ENCODE results near the gene ARHGEF19. TPM values are rescaled to one million over a fixed set of nuclear protein-coding genes. Genes with fewer than 3 reads are reported as not detected.
A peak's percentile ranks its signal among the peaks of the same experiment; 100 is the strongest.
"Not testable (repeated sequence)": the region's sequence is repeated elsewhere in the genome, so short reads cannot be mapped to it uniquely, and the experiment has no call there.

Gene ARHGEF19
- polyA plus RNA-seq, 1 experiment: 11.6 TPM

DNA sequence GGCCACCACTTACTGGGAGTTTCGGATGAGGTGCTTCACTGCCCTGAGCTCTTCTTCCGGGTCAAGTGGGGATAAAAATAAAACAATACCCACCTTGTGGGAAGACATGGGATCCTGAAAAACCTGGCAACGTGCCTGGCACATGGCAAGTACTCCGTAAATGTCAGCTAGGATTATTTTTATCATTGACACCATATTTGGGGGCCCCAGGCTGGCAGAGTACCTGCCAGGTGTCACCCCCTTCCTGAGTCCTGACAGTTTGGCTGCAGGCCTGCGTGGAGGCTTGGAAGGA lies 47.4 kb downstream of the ARHGEF19 start:
- POLR2A ChIA-PET: no interaction called here
- DNase-seq (ENCODE audit: low read depth): no peak
- H3K36me3 ChIP-seq (ENCODE audit: control insufficient read depth, insufficient read depth, low read length): no peaks in the 10 kb centered on the region
- TF ChIP-seq, protein P1, sequence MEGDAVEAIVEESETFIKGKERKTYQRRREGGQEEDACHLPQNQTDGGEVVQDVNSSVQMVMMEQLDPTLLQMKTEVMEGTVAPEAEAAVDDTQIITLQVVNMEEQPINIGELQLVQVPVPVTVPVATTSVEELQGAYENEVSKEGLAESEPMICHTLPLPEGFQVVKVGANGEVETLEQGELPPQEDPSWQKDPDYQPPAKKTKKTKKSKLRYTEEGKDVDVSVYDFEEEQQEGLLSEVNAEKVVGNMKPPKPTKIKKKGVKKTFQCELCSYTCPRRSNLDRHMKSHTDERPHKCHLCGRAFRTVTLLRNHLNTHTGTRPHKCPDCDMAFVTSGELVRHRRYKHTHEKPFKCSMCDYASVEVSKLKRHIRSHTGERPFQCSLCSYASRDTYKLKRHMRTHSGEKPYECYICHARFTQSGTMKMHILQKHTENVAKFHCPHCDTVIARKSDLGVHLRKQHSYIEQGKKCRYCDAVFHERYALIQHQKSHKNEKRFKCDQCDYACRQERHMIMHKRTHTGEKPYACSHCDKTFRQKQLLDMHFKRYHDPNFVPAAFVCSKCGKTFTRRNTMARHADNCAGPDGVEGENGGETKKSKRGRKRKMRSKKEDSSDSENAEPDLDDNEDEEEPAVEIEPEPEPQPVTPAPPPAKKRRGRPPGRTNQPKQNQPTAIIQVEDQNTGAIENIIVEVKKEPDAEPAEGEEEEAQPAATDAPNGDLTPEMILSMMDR (IDR thresholded peaks at IDR 0.05; ENCODE audit: insufficient read depth, low read depth, low read length): no peak
- CTCF ChIA-PET: interaction anchor here (1.0 to 1.4 kb wide), 3 partner anchors 10 to 92 kb away, joined by 3 to 4 read pairs (median 3); partner anchors contain the start of genes EPHA2 and FAM131C
- no peaks in the 10 kb centered on the region for H3K27me3 ChIP-seq (ENCODE audit: control insufficient read depth, insufficient read depth, low read length)
- no peak overlapping the region for H3K4me3 ChIP-seq (ENCODE audit: low read depth, low read length)

DNA sequence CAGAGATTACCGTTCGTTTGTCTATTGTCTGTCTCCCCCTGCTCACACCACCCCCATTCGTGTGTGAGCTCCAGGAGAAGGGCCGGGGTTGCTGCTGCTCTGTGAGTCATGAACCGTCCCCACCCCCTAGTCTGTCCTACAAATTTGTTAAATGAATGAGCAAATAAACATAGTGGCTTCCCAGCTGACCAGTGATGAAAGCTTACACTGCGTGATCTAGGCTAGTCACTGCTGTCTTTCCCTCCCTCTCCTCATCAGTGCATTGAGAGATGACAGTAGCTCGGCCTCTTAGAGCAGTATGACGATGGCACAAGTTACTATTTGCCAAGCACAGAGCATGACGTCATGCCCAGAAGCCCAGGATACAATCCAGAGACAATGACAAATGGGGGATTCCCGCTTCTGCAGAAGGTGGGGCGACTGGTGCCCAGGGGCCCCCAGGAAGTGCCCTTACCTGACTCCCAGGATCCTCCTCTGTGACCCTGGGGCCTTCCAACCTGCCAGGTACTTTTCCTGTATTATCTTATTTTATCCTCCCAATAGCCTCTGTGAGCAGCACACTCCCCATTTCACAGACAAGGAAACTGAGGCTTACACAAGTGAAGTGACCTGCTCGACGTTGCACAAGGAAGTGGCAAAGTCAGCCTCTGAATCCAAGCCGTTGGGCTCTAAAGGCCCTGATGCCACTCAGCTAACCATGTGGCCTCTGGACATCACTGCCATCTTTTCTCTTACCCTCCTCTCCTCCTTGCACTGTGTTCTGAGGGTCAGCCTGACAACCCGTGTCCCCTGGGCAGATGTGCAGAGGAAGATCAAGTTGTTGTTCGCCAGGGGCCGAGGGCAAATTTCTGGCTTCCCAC lies 48.0 kb downstream of the ARHGEF19 start:
- TF ChIP-seq, protein P1 (IDR thresholded peaks at IDR 0.05; ENCODE audit: insufficient read depth, low read depth, low read length): no peak
- Histone ChIP-seq H3K36me3 (ENCODE audit: control insufficient read depth, insufficient read depth, low read length) (no peaks in the 10 kb centered on the region), H3K27me3 (ENCODE audit: control insufficient read depth, insufficient read depth, low read length) (no peaks in the 10 kb centered on the region), H3K4me3 (ENCODE audit: low read depth, low read length) (no peak overlapping the region)
- ChIA-PET POLR2A (no interaction called here), CTCF (interaction anchor here (0.6 to 2.3 kb wide), 5 partner anchors 9 to 91 kb away, joined by 3 to 8 read pairs (median 3); partner anchors contain the start of genes EPHA2 and FAM131C)
- peak; percentile 90 for DNase-seq (ENCODE audit: low read depth)

DNA sequence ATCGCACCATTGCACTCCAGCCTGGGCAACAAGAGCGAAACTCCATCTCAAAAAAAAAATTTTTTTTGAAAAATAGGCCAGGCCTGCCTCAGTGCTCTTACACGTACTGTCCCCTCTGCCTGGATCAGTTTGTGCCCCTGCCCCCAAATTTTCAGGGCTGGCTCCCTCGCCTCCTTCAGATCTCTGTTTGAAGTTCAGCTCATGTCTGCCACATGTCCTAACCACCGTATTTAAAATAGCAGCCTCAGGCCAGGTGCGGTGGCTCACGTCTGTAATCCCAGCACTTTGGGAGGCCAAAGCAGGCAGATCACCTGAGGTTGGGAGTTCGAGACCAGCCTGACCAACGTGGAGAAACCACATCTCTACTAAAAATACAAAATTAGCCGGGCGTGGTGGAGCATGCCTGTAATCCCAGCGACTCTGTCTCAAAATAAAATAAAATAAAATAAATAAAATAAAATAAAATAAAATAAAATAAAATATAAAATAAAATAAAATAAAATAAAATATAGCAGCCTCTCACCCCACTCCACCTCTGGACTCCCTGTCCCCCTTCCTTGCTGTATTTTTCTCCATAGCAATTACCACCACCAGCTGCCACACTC lies 48.7 kb downstream of the ARHGEF19 start:
- H3K36me3 ChIP-seq (ENCODE audit: control insufficient read depth, insufficient read depth, low read length); POLR2A ChIA-PET; DNase-seq (ENCODE audit: low read depth); H3K27me3 ChIP-seq (ENCODE audit: control insufficient read depth, insufficient read depth, low read length); H3K4me3 ChIP-seq (ENCODE audit: low read depth, low read length): not testable (repeated sequence)
- CTCF ChIA-PET: interaction anchor here (0.6 to 2.3 kb wide), 3 partner anchors 10 to 81 kb away, joined by 3 to 8 read pairs (median 4); no protein-coding TSS in a partner anchor

DNA sequence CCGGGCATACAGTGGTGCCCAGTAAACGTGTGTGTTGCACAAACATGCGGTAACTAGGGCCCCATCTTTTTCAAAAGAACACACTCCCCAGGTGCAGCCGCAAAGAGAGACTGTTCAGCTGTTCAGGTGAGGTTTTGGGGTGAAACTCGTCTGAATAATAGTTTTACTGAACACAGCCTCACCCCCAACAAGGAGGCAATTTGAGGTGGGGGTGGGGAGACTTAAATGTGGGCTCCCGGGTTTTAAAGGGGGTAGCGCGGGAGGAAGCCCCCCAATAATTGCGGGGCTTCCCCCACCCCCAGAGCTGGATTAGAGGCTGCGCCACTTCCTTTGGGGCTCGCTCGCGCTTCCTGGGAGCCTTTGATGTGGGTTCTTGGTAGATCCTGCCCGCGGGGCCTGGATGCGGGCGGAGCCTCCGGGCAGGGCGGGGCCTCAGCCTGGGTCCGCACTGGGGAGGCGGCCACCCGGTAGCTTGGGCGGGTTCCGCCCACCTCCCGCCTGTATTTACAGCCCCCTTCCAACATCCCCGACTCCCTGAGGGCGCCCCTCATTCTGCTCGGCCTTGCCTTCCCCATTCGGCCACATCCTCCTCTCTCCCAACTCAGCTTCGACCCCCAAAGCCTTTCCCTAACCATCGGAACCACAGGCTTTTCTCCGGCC lies 50.2 kb downstream of the ARHGEF19 start:
- no peak for DNase-seq (ENCODE audit: low read depth)
- no peaks in the 10 kb centered on the region for H3K27me3 ChIP-seq (ENCODE audit: control insufficient read depth, insufficient read depth, low read length)
- CTCF ChIA-PET: interaction anchor here (0.6 to 2.3 kb wide), 3 partner anchors 8 to 109 kb away, joined by 3 to 8 read pairs (median 4); no protein-coding TSS in a partner anchor
- POLR2A ChIA-PET: no interaction called here
- TF ChIP-seq, protein P1 (IDR thresholded peaks at IDR 0.05; ENCODE audit: insufficient read depth, low read depth, low read length): no peak
- H3K36me3 ChIP-seq (ENCODE audit: control insufficient read depth, insufficient read depth, low read length): no peaks in the 10 kb centered on the region
- no peak overlapping the region for H3K4me3 ChIP-seq (ENCODE audit: low read depth, low read length)

DNA sequence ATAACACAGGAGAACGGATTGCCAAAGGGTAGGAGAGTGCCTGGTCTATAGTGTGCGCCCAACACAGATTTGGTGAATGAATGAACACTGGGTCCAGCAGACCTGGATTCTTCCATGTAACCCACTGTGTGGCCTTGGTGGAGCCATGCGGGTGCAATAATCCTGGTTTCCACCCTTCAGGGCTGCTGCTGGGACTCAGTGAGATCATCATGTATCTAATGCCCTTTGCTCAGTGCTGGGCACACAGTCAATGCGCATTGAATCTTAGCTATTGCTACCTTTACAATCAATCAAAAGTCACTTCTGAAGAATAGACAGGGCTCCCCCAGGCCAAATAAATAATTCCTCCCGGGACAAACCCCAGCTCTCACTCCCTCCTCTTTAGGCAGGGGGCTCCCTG lies 50.7 kb downstream of the ARHGEF19 start:
- Histone ChIP-seq H3K4me3 (ENCODE audit: low read depth, low read length) (no peak overlapping the region), H3K36me3 (ENCODE audit: control insufficient read depth, insufficient read depth, low read length) (no peaks in the 10 kb centered on the region), H3K27me3 (ENCODE audit: control insufficient read depth, insufficient read depth, low read length) (no peaks in the 10 kb centered on the region)
- ChIA-PET POLR2A (no interaction called here), CTCF (interaction anchor here (1.0 to 1.4 kb wide), 2 partner anchors 38 to 83 kb away, joined by 3 to 4 read pairs; no protein-coding TSS in a partner anchor)
- TF ChIP-seq, protein P1 (IDR thresholded peaks at IDR 0.05; ENCODE audit: insufficient read depth, low read depth, low read length): no peak
- DNase-seq (ENCODE audit: low read depth): no peak

Measured in BJ (cell line).